ENCODE results near the gene ATXN7L1.

ATXN7L1 gene

DNA sequence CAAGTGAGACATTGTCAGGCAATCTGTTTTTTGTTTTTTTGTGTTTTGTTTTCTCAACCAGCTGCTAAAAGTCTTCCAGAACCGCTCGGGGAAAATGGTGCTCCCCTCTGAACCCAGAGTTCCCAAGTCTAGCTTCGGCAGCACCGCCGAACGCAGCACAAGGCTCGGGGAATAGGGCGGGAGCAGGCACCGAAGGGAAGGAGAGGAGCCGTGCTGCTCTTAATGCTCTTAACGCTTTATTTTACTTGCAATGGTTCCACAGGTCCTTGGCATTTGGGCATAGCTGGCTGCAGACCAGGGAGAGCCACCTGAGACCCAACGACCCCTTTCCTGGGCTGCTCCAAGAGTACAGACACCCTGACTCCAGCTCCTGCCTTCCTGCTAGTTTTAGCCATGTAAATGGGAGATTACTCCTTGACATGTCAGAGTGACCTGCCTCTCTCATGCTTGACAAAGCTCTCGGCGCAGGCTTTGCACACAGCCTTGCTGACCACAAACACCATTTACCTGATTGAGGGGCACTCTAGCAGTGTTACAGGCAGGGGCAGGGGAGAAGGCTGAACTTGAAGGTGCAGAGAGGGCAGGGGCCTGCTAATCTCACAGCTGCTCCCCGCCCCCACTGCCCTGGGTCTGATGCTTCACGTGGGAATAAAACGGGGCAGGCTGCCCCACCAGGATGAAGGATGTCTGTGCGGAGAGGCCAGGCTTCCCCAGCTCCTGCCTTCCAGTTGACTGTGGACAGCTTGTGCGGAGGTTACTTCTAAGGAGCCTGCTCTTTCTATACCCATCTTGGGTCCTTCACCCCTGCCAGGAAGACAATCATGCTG lies 236.5 kb downstream of the ATXN7L1 start:
- Histone ChIP-seq H3K36me3 (replicated peaks) (peaks cover 6% of the 10 kb centered on the region), H3K27ac (no peak overlapping the region), H3K4me3 (ENCODE audit: low read depth, low read length) (no peak overlapping the region), H3K27me3 (replicated peaks) (no peaks in the 10 kb centered on the region)
- DNase-seq: no peak
- in situ Hi-C loops (cut with HindIII; ENCODE audit: low pct_ligation_motif_present, low sequenced_read_pairs): no loop called here
- TF ChIP-seq, protein P1, sequence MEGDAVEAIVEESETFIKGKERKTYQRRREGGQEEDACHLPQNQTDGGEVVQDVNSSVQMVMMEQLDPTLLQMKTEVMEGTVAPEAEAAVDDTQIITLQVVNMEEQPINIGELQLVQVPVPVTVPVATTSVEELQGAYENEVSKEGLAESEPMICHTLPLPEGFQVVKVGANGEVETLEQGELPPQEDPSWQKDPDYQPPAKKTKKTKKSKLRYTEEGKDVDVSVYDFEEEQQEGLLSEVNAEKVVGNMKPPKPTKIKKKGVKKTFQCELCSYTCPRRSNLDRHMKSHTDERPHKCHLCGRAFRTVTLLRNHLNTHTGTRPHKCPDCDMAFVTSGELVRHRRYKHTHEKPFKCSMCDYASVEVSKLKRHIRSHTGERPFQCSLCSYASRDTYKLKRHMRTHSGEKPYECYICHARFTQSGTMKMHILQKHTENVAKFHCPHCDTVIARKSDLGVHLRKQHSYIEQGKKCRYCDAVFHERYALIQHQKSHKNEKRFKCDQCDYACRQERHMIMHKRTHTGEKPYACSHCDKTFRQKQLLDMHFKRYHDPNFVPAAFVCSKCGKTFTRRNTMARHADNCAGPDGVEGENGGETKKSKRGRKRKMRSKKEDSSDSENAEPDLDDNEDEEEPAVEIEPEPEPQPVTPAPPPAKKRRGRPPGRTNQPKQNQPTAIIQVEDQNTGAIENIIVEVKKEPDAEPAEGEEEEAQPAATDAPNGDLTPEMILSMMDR (IDR thresholded peaks at IDR 0.05; ENCODE audit: low read depth, low read length, missing control alignments): no peak

DNA sequence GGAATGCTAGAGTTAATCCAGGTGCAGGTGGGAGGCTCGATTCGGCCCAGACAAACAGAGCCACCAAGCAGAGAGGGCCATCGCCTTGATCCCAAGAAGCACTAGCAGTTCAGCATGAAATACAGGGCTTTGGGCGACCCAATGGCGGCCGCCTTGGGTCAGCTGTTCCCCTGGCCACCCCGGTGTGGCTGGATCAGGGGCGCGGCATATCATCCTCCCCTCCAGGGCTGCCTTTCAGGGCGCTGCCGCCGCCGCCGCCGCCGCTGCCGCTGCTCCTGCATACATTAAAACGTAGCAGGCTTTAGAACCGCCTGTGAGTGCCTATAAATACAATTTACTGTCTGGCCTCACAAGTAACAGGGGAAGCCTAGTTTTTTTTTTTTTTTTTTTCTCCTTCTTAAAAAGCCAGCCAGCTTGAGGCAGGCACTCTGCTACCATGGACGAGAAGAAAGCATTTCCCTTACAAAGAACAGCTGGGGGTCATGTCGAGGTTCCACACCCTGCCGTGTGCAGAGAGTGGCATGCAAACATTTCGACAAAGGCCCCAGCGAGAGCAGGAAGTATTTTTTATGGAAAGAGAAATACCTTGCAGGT lies 237.4 kb downstream of the ATXN7L1 start:
- Histone ChIP-seq H3K27me3 (replicated peaks) (no peaks in the 10 kb centered on the region), H3K27ac (no peak overlapping the region), H3K4me3 (ENCODE audit: low read depth, low read length) (no peak overlapping the region), H3K36me3 (replicated peaks) (peaks cover 6% of the 10 kb centered on the region)
- TF ChIP-seq, protein P1 (IDR thresholded peaks at IDR 0.05; ENCODE audit: low read depth, low read length, missing control alignments): no peak
- in situ Hi-C loops (cut with HindIII; ENCODE audit: low pct_ligation_motif_present, low sequenced_read_pairs): no loop called here
- no peak for DNase-seq

DNA sequence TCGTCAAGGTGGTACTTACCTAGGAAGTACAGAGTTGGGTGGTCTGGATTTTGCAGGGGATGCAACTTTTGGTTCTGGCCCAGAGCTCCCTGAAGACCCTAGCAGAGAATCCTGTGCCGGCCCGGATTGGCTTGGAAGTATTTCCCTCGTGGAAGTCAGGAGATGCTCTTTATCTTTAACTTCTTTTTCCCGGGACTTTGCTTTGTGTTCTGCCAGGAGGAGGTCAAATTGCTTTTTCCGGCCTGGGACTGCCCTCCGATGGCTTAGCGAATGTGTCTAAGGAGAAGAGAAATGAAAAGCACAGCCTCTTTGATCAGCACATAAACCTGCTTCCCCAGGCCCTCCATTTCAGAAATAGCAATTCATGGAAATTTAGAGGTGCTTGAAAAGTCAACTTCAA lies 238.1 kb downstream of the ATXN7L1 start:
- H3K27me3 ChIP-seq (replicated peaks): no peaks in the 10 kb centered on the region
- in situ Hi-C loops (cut with HindIII; ENCODE audit: low pct_ligation_motif_present, low sequenced_read_pairs): no loop called here
- no peak overlapping the region for H3K4me3 ChIP-seq (ENCODE audit: low read depth, low read length)
- TF ChIP-seq, protein P1 (IDR thresholded peaks at IDR 0.05; ENCODE audit: low read depth, low read length, missing control alignments): no peak
- H3K36me3 ChIP-seq (replicated peaks): peaks cover 6% of the 10 kb centered on the region
- H3K27ac ChIP-seq: no peak overlapping the region
- DNase-seq: no peak

DNA sequence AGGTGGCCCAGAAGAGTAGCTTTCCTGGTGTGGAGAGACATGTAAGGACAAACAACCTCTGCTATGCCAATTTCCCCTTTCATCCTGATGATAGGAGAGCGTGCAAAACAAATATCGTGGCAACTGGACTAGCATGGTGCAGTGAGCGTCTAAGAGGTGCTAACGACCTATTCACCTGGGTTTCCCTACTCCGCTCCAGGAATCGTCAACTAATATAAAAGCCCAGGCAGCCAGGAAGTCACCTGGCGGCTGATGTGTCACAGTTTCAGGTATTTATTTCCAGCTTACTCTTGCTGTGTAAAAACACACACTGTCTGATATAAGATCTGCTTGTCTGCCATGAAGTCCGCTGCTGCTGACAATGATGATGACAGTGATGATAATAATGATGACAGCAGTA lies 238.6 kb downstream of the ATXN7L1 start:
- no peak overlapping the region for H3K4me3 ChIP-seq (ENCODE audit: low read depth, low read length)
- H3K36me3 ChIP-seq (replicated peaks): peaks cover 6% of the 10 kb centered on the region
- no peak overlapping the region for H3K27ac ChIP-seq
- TF ChIP-seq, protein P1 (IDR thresholded peaks at IDR 0.05; ENCODE audit: low read depth, low read length, missing control alignments): no peak
- no peaks in the 10 kb centered on the region for H3K27me3 ChIP-seq (replicated peaks)
- no peak for DNase-seq
- in situ Hi-C loops (cut with HindIII; ENCODE audit: low pct_ligation_motif_present, low sequenced_read_pairs): no loop called here

DNA sequence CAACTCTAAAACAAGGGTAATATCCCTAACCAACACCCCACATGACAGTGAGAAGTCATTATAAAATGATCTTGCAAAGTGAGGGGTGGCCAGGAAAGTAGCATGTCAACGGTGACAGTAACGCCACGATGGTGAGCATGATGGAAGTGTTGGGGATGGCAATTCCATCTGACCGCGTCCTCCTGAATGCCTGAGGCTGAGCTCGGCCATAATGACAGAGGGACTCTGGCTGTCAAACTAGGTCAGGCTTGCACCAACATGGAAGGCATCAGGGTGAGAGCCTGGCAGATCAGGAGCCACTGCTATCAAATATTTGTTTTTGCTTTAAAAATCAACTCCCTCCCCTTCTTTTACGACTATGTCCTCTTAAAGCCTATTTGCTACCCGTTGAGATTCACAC lies 239.4 kb downstream of the ATXN7L1 start:
- no peak for DNase-seq

More for the DNA sequence above, 239.4 kb downstream of the ATXN7L1 start:
- TF ChIP-seq, protein P1 (IDR thresholded peaks at IDR 0.05; ENCODE audit: low read depth, low read length, missing control alignments): no peak
- Histone ChIP-seq H3K4me3 (ENCODE audit: low read depth, low read length) (no peak overlapping the region), H3K27ac (no peak overlapping the region), H3K27me3 (replicated peaks) (no peaks in the 10 kb centered on the region), H3K36me3 (replicated peaks) (peaks cover 6% of the 10 kb centered on the region)
- in situ Hi-C loops (cut with HindIII; ENCODE audit: low pct_ligation_motif_present, low sequenced_read_pairs): no loop called here
